HEK293T (cell line): ENCODE data around the gene EIF4EBP2.

Source experiments
- ARNT ChIP-seq: fragments of 450-650 bp; IDR thresholded peaks from 2 replicates; pipeline ENCODE4 v1.6.1; 2017; ENCODE audit warnings: mild to moderate bottlenecking
- BHLHE40 ChIP-seq: fragments of 450-650 bp; IDR thresholded peaks from 2 replicates; pipeline ENCODE4 v1.6.1; 2016; ENCODE audit warnings: mild to moderate bottlenecking, moderate library complexity, borderline replicate concordance
- CTBP1 ChIP-seq: fragments of 450-650 bp; IDR thresholded peaks from 2 replicates; pipeline ENCODE4 v1.6.1; 2016; ENCODE audit warnings: borderline replicate concordance
- FOXA1 ChIP-seq: fragments of 450-650 bp; IDR thresholded peaks from 2 replicates; pipeline ENCODE4 v1.6.1; 2016; ENCODE audit warnings: mild to moderate bottlenecking
- FOXK2 ChIP-seq: fragments of 450-650 bp; IDR thresholded peaks from 2 replicates; pipeline ENCODE4 v1.6.1; 2016; ENCODE audit warnings: mild to moderate bottlenecking
- FOXM1 ChIP-seq: fragments of 450-650 bp; IDR thresholded peaks from 2 replicates; pipeline ENCODE4 v1.6.1; 2017; ENCODE audit warnings: mild to moderate bottlenecking, borderline replicate concordance
- PKNOX1 ChIP-seq: fragments of 450-650 bp; IDR thresholded peaks from 2 replicates; pipeline ENCODE4 v1.6.1; 2016
- SP1 ChIP-seq: fragments of 450-650 bp; IDR thresholded peaks from 2 replicates; pipeline ENCODE4 v1.6.1; 2017
- SUZ12 ChIP-seq: fragments of 450-650 bp; IDR thresholded peaks from 2 replicates; pipeline ENCODE4 v1.6.1; 2016; ENCODE audit warnings: mild to moderate bottlenecking
- TARDBP ChIP-seq: fragments of 450-650 bp; IDR thresholded peaks from 2 replicates; pipeline ENCODE4 v1.6.1; 2016
- ZNF384 ChIP-seq: fragments of 450-650 bp; IDR thresholded peaks from 2 replicates; pipeline ENCODE4 v1.6.1; 2016

GRCh38 chr10:70430493-70431445 is 26.8 kb downstream of the EIF4EBP2 start:
- TF ChIP-seq CTBP1: no peak
- no peak for TF ChIP-seq SP1
- TF ChIP-seq FOXA1: no peak
- no peak for TF ChIP-seq ARNT
- TF ChIP-seq BHLHE40: no peak
- no peak for TF ChIP-seq TARDBP
- TF ChIP-seq ZNF384: no peak
- no peak for TF ChIP-seq FOXM1
- no peak for TF ChIP-seq PKNOX1
- no peak for TF ChIP-seq SUZ12
- TF ChIP-seq FOXK2: no peak
